Activated B cell treated with CpG ODN at 0.5 μM for 24 hours (primary cell): ENCODE data around the gene LMOD1. TPM values are rescaled to one million over a fixed set of nuclear protein-coding genes. Genes with fewer than 3 reads are reported as not detected.
"Not testable (repeated sequence)": the region's sequence is repeated elsewhere in the genome, so short reads cannot be mapped to it uniquely, and the experiment has no call there.

Source experiments
- ATAC-seq: fragments of 200-7000 bp; cut with Tn5 transposase; one replicate; pipeline ENCODE4 v1.10.0; 2021; ENCODE audit warnings: low read depth, mild to moderate bottlenecking, moderate library complexity
- CTCF ChIA-PET: fragments of 350-600 bp; sonication (Branson Sonifier 250); formaldehyde crosslinking; loops from one replicate; lab custom pipeline; 2021; ENCODE audit warnings: antibody characterized with exemption; lab: Charles Lee
- POLR2A ChIA-PET: fragments of 350-600 bp; sonication (Branson Sonifier 250); formaldehyde crosslinking; loops from one replicate; lab custom pipeline; 2021; ENCODE audit warnings: antibody characterized with exemption; lab: Charles Lee
- DNase-seq: peaks from one replicate; pipeline ENCODE4 v3.0.0; 2022
- H3K27ac Mint-ChIP-seq: one replicate; pipeline ENCODE4 v1.8.0; 2020; ENCODE audit warnings: mixed read lengths
- H3K27me3 Mint-ChIP-seq: one replicate; pipeline ENCODE4 v1.8.0; 2021; ENCODE audit warnings: mixed read lengths
- H3K36me3 Mint-ChIP-seq: one replicate; pipeline ENCODE4 v1.8.0; 2021; ENCODE audit warnings: low read depth, mixed read lengths
- H3K4me1 Mint-ChIP-seq: one replicate; pipeline ENCODE4 v1.8.0; 2021; ENCODE audit warnings: mixed read lengths
- H3K4me3 Mint-ChIP-seq: one replicate; pipeline ENCODE4 v1.8.0; 2020; ENCODE audit warnings: mild to moderate bottlenecking, mixed read lengths
- H3K9me3 Mint-ChIP-seq: one replicate; pipeline ENCODE4 v1.8.0; 2020; ENCODE audit warnings: mixed read lengths
- CTCF ChIP-seq: fragments of 200-600 bp; IDR thresholded peaks from one replicate; pipeline ENCODE4 v1.8.0; 2022; ENCODE audit warnings: antibody characterized with exemption, mild to moderate bottlenecking
- intact Hi-C: fragments of 100-400 bp; cut with micrococcal nuclease; formaldehyde crosslinking; loops from one replicate; pipeline ENCODE4 v1.15.1; 2024
- total RNA-seq: library from RNA; stranded (reverse); gene quantifications from 2 replicates; pipeline ENCODE4 v1.2.3, GENCODE V29; 2022

Gene LMOD1
- total RNA-seq, 1 donor from 2014 or later, result not detected

- H3K4me3 Mint-ChIP-seq, result no peak overlapping the region
- H3K4me1 Mint-ChIP-seq, result no peaks in the 10 kb centered on the region
- intact Hi-C loops, result no loop called here
- ATAC-seq (no peak), DNase-seq (no peak)
- no peaks in the 10 kb centered on the region for H3K27me3 Mint-ChIP-seq
- H3K9me3 Mint-ChIP-seq, result no peaks in the 10 kb centered on the region
- ChIA-PET CTCF (no interaction called here), POLR2A (interaction anchor here (0.6 to 0.7 kb wide), 2 partner anchors 22 to 93 kb away, joined by 3 to 4 read pairs; no protein-coding TSS in a partner anchor)
- TF ChIP-seq CTCF, result no peak
- peaks cover 52% of the 10 kb centered on the region for H3K36me3 Mint-ChIP-seq
- H3K27ac Mint-ChIP-seq, result no peak overlapping the region
Observed at GRCh38 chr1:201876148-201876818, 70.1 kb downstream of the LMOD1 start.

DNA sequence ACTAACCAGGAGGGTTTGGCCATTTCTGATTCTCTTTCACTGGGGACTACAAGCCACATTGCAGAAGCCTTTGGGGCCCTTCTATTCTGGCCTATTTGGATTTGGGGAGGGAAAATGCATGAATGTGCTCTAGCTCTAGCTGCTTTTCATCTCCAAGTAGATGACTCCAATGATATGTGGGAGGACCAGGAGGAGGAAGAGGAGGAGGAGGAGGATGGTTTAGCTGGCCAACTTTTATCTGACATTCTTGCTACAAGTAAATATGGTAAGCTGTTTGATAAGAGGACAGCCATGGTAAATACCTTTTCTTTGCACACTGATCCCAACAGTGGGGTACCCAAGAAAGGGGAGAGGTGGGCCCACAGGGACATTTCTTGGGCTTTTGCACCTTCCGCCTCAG is 71.7 kb downstream of the LMOD1 start:
- no peaks in the 10 kb centered on the region for H3K27me3 Mint-ChIP-seq
- intact Hi-C loops, result no loop called here
- H3K36me3 Mint-ChIP-seq, result peaks cover 67% of the 10 kb centered on the region
- POLR2A ChIA-PET, result interaction anchor here (0.5 kb wide), 1 partner anchor 36 kb away, joined by 4 read pairs; no protein-coding TSS in a partner anchor
- DNase-seq (no peak), ATAC-seq (no peak)
- no peaks in the 10 kb centered on the region for H3K9me3 Mint-ChIP-seq
- CTCF ChIA-PET, result interaction anchor here (1.2 to 1.4 kb wide), 2 partner anchors 8 to 21 kb away, joined by 3 to 6 read pairs; no protein-coding TSS in a partner anchor
- H3K27ac Mint-ChIP-seq, result no peak overlapping the region
- H3K4me1 Mint-ChIP-seq, result no peaks in the 10 kb centered on the region
- no peak for TF ChIP-seq CTCF
- H3K4me3 Mint-ChIP-seq, result no peak overlapping the region

- Mint-ChIP-seq H3K27ac (no peak overlapping the region), H3K9me3 (no peaks in the 10 kb centered on the region), H3K4me1 (peaks cover 7% of the 10 kb centered on the region), H3K27me3 (no peaks in the 10 kb centered on the region), H3K36me3 (peaks cover 89% of the 10 kb centered on the region), H3K4me3 (no peak overlapping the region)
- POLR2A ChIA-PET, result no interaction called here
- TF ChIP-seq CTCF, result no peak
- DNase-seq, result no peak
- CTCF ChIA-PET, result no interaction called here
- ATAC-seq, result no peak
- intact Hi-C loops, result no loop called here
Observed at GRCh38 chr1:201870397-201870796, 76.0 kb downstream of the LMOD1 start.

GRCh38 chr1:201861448-201861847 is 84.9 kb downstream of the LMOD1 start:
- Mint-ChIP-seq H3K9me3 (no peaks in the 10 kb centered on the region), H3K36me3 (peaks cover 79% of the 10 kb centered on the region), H3K4me1 (peaks cover 5% of the 10 kb centered on the region), H3K27ac (no peak overlapping the region), H3K4me3 (no peak overlapping the region), H3K27me3 (no peaks in the 10 kb centered on the region)
- ChIA-PET POLR2A (no interaction called here), CTCF (no interaction called here)
- ATAC-seq, result no peak
- no peak for DNase-seq
- intact Hi-C loops, result no loop called here
- no peak for TF ChIP-seq CTCF

GRCh38 chr1:201859424-201859823 is 86.9 kb downstream of the LMOD1 start:
- CTCF ChIA-PET, result no interaction called here
- Mint-ChIP-seq H3K4me3 (no peak overlapping the region), H3K36me3 (peaks cover 84% of the 10 kb centered on the region), H3K4me1 (no peaks in the 10 kb centered on the region), H3K9me3 (no peaks in the 10 kb centered on the region), H3K27ac (no peak overlapping the region), H3K27me3 (no peaks in the 10 kb centered on the region)
- ATAC-seq (no peak), DNase-seq (no peak)
- POLR2A ChIA-PET, result no interaction called here
- TF ChIP-seq CTCF, result no peak
- intact Hi-C loops, result no loop called here

GRCh38 chr1:201856722-201857121 is 89.6 kb downstream of the LMOD1 start:
- H3K4me1 Mint-ChIP-seq, DNase-seq, H3K9me3 Mint-ChIP-seq, CTCF ChIA-PET, H3K27ac Mint-ChIP-seq, H3K27me3 Mint-ChIP-seq, H3K4me3 Mint-ChIP-seq, ATAC-seq, POLR2A ChIA-PET, intact Hi-C loops: not testable (repeated sequence)
- H3K36me3 Mint-ChIP-seq, result peaks cover 87% of the 10 kb centered on the region
